Measurements from ENCODE around the gene NOD2. TPM values are rescaled to one million over a fixed set of nuclear protein-coding genes. Genes with fewer than 3 reads are reported as not detected.

Gene NOD2
- polyA plus RNA-seq, 3 donors: 0.43 to 2.5 (median 1.2) TPM

DNA sequence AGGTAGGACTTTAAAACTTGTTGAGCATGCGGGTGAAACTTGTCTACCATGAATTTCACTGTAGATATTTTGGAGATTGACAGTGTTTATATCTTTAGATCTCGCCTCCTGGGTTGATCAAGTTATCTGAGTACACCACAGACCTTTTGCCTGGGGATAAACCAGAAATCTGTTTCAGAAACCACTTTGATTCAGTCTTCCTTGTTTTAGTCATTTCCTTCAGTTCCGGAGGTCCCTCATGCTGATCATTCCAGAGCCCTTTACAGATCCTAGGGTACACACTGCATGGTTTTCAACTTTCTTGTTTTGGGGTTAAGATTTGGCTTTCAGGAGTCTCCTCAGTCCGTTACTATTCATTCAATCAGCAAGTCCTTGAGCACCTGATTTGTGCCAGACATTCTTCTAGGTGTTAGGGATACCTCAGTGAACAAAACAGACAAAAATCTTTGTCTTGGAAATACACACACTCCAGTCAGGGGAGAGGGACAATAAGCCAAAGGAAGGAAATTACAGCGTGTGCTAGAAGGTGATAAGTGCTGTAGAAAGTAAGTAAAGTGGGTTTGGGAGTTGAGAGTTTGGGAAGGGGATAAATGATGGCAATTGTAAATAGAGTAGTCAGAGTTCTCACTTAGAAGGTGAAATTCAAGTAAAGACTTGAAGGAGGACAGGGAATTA lies 12.2 kb downstream of the NOD2 start:
- WGBS, 3 donors: 66 to 71% (median 66%) methylated on average over 5 of the region's 5 CpGs
- no peak overlapping the region for H3K27ac ChIP-seq (ENCODE audit: low read depth, low read length)

DNA sequence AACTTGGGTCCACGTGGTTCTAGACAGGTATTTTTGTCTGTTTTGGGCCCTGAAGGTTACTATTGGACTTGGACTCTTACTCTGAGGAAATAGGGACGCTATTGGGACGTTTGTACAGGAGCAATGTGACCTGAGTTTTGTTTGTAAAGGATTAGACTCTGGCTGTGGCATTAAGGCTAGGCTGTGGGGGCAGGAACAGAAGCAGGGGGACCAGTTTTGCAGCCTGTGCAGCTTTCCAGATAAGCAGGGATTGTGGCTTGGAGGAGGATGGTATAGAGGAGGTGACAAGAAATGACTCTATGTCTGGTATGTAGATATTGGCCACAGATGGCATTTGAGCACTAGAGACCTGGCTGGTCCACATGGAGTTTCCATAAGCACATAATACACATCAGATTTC lies 12.8 kb downstream of the NOD2 start:
- no peak overlapping the region for H3K27ac ChIP-seq (ENCODE audit: low read depth, low read length)
- 43 to 73% (median 66%) methylated on average over 3 of the region's 3 CpGs for WGBS, 3 donors

- H3K27ac ChIP-seq (ENCODE audit: low read depth, low read length): no peak overlapping the region
These were observed 15.1 kb downstream of the NOD2 start for GRCh38 chr16:50708373-50709060.

GRCh38 chr16:50709061-50709684 lies 15.8 kb downstream of the NOD2 start:
- H3K27ac ChIP-seq (ENCODE audit: low read depth, low read length): no peak overlapping the region
- 48 to 68% (median 52%) methylated on average over 8 of the region's 8 CpGs for WGBS, 3 donors

More at GRCh38 chr16:50708373-50709060, 15.1 kb downstream of the NOD2 start:
- WGBS, 3 donors: 69 to 84% (median 76%) methylated on average over 10 of the region's 10 CpGs

DNA sequence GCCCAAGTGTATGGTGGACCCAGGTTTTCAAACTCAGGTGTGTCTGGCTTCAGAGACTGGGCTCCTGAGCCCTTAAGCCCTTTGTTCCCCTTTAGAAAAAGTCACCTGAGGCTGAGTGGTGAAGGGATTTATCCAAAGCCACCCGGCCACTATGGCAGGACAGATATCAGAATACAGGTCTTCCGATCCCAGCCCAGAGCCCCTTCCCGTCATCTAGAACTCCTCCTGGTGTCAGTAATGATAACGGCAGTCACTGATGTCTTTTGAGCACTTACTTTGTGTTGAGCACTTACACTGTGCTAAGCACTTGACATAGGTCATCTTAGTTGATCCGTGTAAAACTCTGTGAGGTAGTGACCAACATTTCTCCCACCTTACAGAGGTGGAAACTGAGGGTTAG lies 16.6 kb downstream of the NOD2 start:
- H3K27ac ChIP-seq (ENCODE audit: low read depth, low read length): no peak overlapping the region
- 73 to 90% (median 90%) methylated on average over 5 of the region's 5 CpGs for WGBS, 3 donors

DNA sequence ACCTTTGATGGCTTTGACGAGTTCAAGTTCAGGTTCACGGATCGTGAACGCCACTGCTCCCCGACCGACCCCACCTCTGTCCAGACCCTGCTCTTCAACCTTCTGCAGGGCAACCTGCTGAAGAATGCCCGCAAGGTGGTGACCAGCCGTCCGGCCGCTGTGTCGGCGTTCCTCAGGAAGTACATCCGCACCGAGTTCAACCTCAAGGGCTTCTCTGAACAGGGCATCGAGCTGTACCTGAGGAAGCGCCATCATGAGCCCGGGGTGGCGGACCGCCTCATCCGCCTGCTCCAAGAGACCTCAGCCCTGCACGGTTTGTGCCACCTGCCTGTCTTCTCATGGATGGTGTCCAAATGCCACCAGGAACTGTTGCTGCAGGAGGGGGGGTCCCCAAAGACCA lies 17.6 kb downstream of the NOD2 start:
- no peak overlapping the region for H3K27ac ChIP-seq (ENCODE audit: low read depth, low read length)
- WGBS, 3 donors: 89 to 95% (median 94%) methylated on average over 21 of the region's 21 CpGs

DNA sequence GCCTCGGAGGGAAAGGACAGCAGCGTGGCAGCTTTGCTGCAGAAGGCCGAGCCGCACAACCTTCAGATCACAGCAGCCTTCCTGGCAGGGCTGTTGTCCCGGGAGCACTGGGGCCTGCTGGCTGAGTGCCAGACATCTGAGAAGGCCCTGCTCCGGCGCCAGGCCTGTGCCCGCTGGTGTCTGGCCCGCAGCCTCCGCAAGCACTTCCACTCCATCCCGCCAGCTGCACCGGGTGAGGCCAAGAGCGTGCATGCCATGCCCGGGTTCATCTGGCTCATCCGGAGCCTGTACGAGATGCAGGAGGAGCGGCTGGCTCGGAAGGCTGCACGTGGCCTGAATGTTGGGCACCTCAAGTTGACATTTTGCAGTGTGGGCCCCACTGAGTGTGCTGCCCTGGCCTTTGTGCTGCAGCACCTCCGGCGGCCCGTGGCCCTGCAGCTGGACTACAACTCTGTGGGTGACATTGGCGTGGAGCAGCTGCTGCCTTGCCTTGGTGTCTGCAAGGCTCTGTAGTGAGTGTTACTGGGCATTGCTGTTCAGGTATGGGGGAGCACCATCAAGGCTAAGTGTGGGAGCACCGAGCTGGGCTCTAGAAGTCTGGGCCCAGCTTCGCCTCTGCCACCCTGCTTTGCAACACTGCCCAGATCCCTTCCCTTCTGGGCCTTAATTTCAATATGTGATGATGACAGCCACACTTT lies 18.6 kb downstream of the NOD2 start:
- H3K27ac ChIP-seq (ENCODE audit: low read depth, low read length): no peak overlapping the region
- 79 to 80% (median 79%) methylated on average over 25 of the region's 25 CpGs for WGBS, 3 donors

DNA sequence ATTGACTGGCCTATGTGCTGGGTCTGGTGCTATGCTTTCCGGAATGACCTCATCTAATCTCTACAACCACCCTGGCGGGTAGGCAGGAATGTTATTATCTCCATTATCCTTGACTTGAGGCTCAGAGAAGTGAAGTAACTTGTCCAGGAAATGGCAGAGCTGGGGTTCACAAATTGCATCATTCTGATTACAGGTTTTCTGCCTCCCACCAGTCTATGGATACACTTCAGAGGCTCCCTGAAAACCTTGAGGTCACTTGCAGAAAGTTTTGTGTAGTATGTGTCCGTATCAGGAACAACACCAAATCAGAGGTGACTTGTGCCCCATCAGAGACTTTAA lies 19.1 kb downstream of the NOD2 start:
- H3K27ac ChIP-seq (ENCODE audit: low read depth, low read length): no peak overlapping the region

GRCh38 chr16:50712956-50713355 lies 19.6 kb downstream of the NOD2 start:
- WGBS, 3 donors: 41 to 83% (median 56%) methylated on average over 4 of the region's 4 CpGs
- H3K27ac ChIP-seq (ENCODE audit: low read depth, low read length): no peak overlapping the region

More for the DNA sequence above, 19.1 kb downstream of the NOD2 start:
- 43 to 68% (median 61%) methylated on average over 3 of the region's 3 CpGs for WGBS, 3 donors

- no peak overlapping the region for H3K27ac ChIP-seq (ENCODE audit: low read depth, low read length)
- WGBS, 3 donors: 51 to 73% (median 63%) methylated on average over 4 of the region's 4 CpGs
These were observed 23.7 kb downstream of the NOD2 start for GRCh38 chr16:50717091-50717490.

GRCh38 chr16:50717494-50717893 lies 24.1 kb downstream of the NOD2 start:
- 87 to 97% (median 90%) methylated on average over 5 of the region's 5 CpGs for WGBS, 3 donors
- H3K27ac ChIP-seq (ENCODE audit: low read depth, low read length): no peak overlapping the region

- H3K27ac ChIP-seq (ENCODE audit: low read depth, low read length): no peak overlapping the region
- WGBS, 3 donors: 60 to 78% (median 63%) methylated on average over 16 of the region's 16 CpGs
These were observed 24.8 kb downstream of the NOD2 start for GRCh38 chr16:50718061-50718760.

- WGBS, 3 donors: 63 to 85% (median 81%) methylated on average over 9 of the region's 9 CpGs
- no peak overlapping the region for H3K27ac ChIP-seq (ENCODE audit: low read depth, low read length)
These were observed 25.5 kb downstream of the NOD2 start for GRCh38 chr16:50718761-50719400.

- WGBS, 3 donors: 51 to 79% (median 67%) methylated on average over 20 of the region's 20 CpGs
- H3K27ac ChIP-seq (ENCODE audit: low read depth, low read length): no peak overlapping the region
These were observed 26.3 kb downstream of the NOD2 start for GRCh38 chr16:50719401-50720337.

GRCh38 chr16:50721549-50722404 lies 28.4 kb downstream of the NOD2 start:
- 82 to 85% (median 83%) methylated on average over 6 of the region's 6 CpGs for WGBS, 3 donors

GRCh38 chr16:50722405-50722737 lies 29.0 kb downstream of the NOD2 start:
- 91 to 100% (median 92%) methylated on average over 1 of the region's 1 CpG for WGBS, 3 donors
- H3K27ac ChIP-seq (ENCODE audit: low read depth, low read length): no peak overlapping the region

More at GRCh38 chr16:50721549-50722404, 28.4 kb downstream of the NOD2 start:
- no peak overlapping the region for H3K27ac ChIP-seq (ENCODE audit: low read depth, low read length)
